Skeletal muscle tissue (tissue), 4 donors: Measurements from ENCODE around the gene ONECUT3. TPM values are rescaled to one million over a fixed set of nuclear protein-coding genes. Genes with fewer than 3 reads are reported as not detected.

Source experiments
- H3K27ac ChIP-seq: one replicate; pipeline ENCODE4 v1.7.0; 2013; ENCODE audit warnings: mild to moderate bottlenecking, low read depth, low read length, inconsistent platforms
- H3K27me3 ChIP-seq, 3 donors: one replicate each; pipeline ENCODE4 v1.7.0; 2013; ENCODE audit warnings: low read length in 3 of 3; ENCODE audit not compliant: control insufficient read depth in 3 of 3, insufficient read depth in 3 of 3
- H3K36me3 ChIP-seq, 3 donors: one replicate each; pipeline ENCODE4 v1.7.0; 2013; ENCODE audit warnings: low read length in 3 of 3; ENCODE audit not compliant: control insufficient read depth in 3 of 3, insufficient read depth in 3 of 3
- H3K4me1 ChIP-seq, 3 donors: one replicate each; pipeline ENCODE4 v1.7.0; 2013; ENCODE audit warnings: low read length in 3 of 3, mild to moderate bottlenecking in 3 of 3; ENCODE audit not compliant: control insufficient read depth in 3 of 3, insufficient read depth in 3 of 3
- H3K4me3 ChIP-seq, 3 donors: one replicate each; pipeline ENCODE4 v1.7.0; 2013; ENCODE audit warnings: low read length in 3 of 3
- H3K9ac ChIP-seq, 3 donors: one replicate each; pipeline ENCODE4 v1.7.0; 2013; ENCODE audit warnings: low read length in 3 of 3, mild to moderate bottlenecking in 3 of 3, moderate library complexity in 2 of 3, low read depth in 1 of 3
- H3K9me3 ChIP-seq, 3 donors: one replicate each; pipeline ENCODE4 v1.7.0; 2013; ENCODE audit warnings: low read length in 3 of 3; ENCODE audit not compliant: control insufficient read depth in 3 of 3
- total RNA-seq: library from RNA; depleted of rRNA; stranded (reverse); fragments of >200 nt; gene quantifications from one replicate; pipeline ENCODE4 v1.2.3, GENCODE V29; 2014
- donor health status: Osteomylitis.

Gene ONECUT3
- total RNA-seq, 1 donor from 2014 or later, result not detected

GRCh38 chr19:1806184-1807029 lies 53.1 kb downstream of the ONECUT3 start:
- Histone ChIP-seq H3K9me3 (no peaks in the 10 kb centered on the region), H3K27me3 (peaks cover 0 to 6% (median 3%) of the 10 kb centered on the region in 3 donors), H3K4me1 (peaks cover 0 to under 1% (median 0%) of the 10 kb centered on the region in 3 donors), H3K4me3 (no peak overlapping the region), H3K36me3 (no peaks in the 10 kb centered on the region), H3K27ac (no peak overlapping the region), H3K9ac (no peak overlapping the region)

- no peak overlapping the region for H3K9ac ChIP-seq
- no peaks in the 10 kb centered on the region for H3K9me3 ChIP-seq
- peaks cover 0 to 6% (median 3%) of the 10 kb centered on the region in 3 donors for H3K27me3 ChIP-seq
- H3K4me1 ChIP-seq, result peaks cover 0 to 4% (median 3%) of the 10 kb centered on the region in 3 donors
- H3K4me3 ChIP-seq, result no peak overlapping the region
- no peaks in the 10 kb centered on the region for H3K36me3 ChIP-seq
- H3K27ac ChIP-seq, result no peak overlapping the region
These were observed 53.9 kb downstream of the ONECUT3 start for GRCh38 chr19:1807030-1807694.

GRCh38 chr19:1807695-1808394 lies 54.5 kb downstream of the ONECUT3 start:
- peaks cover 0 to 3% (median 2%) of the 10 kb centered on the region in 3 donors for H3K27me3 ChIP-seq
- H3K4me1 ChIP-seq, result peaks cover 3 to 10% (median 7%) of the 10 kb centered on the region in 3 donors
- H3K9me3 ChIP-seq, result no peaks in the 10 kb centered on the region
- no peak overlapping the region for H3K4me3 ChIP-seq
- H3K27ac ChIP-seq, result no peak overlapping the region
- H3K36me3 ChIP-seq, result no peaks in the 10 kb centered on the region
- H3K9ac ChIP-seq, result no peak overlapping the region

DNA sequence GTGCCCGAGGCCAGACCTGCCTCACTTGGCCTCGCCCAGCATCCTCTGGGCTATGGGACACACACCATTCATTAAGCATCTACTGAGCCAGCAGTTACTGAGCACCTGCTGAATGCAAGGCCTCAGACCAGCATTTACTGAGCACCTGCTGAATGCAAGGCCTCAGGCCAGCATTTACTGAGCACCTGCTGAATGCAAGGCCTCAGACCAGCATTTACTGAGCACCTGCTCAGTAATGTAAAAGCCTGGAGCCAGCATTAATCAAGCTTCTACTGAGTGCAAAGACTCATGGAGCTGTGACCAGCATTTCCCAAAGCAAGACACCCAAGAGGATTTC lies 55.1 kb downstream of the ONECUT3 start:
- no peak overlapping the region for H3K27ac ChIP-seq
- no peaks in the 10 kb centered on the region for H3K9me3 ChIP-seq
- H3K9ac ChIP-seq, result no peak overlapping the region
- H3K27me3 ChIP-seq, result peaks cover 0 to 3% (median 0%) of the 10 kb centered on the region in 3 donors
- no peaks in the 10 kb centered on the region for H3K36me3 ChIP-seq
- peaks cover 7 to 15% (median 12%) of the 10 kb centered on the region in 3 donors for H3K4me1 ChIP-seq
- no peak overlapping the region for H3K4me3 ChIP-seq

DNA sequence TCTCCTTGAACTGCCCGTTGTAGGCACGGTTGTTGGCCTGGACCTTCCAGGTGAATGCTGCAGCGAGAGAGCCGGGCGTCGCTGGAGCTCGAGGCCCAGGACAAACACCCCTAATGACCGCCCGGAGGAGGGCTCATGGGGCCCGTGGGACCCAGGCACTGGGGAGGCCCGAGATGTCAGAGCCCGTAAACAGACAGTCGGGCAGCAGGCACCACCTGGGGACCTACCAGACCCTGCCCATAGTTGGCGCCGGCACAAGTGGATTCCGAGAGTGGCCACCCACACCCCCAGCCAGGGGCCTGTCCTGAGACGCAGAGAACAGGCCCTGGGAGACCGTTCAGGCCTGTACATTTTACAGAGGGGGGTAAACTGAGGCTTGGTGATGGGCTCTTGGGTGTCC lies 56.4 kb downstream of the ONECUT3 start:
- no peak overlapping the region for H3K27ac ChIP-seq
- no peaks in the 10 kb centered on the region for H3K9me3 ChIP-seq
- H3K4me3 ChIP-seq, result no peak overlapping the region
- H3K4me1 ChIP-seq, result peaks cover 11 to 25% (median 20%) of the 10 kb centered on the region in 3 donors
- no peak overlapping the region for H3K9ac ChIP-seq
- peaks cover 0 to 3% (median 0%) of the 10 kb centered on the region in 3 donors for H3K27me3 ChIP-seq
- no peaks in the 10 kb centered on the region for H3K36me3 ChIP-seq

DNA sequence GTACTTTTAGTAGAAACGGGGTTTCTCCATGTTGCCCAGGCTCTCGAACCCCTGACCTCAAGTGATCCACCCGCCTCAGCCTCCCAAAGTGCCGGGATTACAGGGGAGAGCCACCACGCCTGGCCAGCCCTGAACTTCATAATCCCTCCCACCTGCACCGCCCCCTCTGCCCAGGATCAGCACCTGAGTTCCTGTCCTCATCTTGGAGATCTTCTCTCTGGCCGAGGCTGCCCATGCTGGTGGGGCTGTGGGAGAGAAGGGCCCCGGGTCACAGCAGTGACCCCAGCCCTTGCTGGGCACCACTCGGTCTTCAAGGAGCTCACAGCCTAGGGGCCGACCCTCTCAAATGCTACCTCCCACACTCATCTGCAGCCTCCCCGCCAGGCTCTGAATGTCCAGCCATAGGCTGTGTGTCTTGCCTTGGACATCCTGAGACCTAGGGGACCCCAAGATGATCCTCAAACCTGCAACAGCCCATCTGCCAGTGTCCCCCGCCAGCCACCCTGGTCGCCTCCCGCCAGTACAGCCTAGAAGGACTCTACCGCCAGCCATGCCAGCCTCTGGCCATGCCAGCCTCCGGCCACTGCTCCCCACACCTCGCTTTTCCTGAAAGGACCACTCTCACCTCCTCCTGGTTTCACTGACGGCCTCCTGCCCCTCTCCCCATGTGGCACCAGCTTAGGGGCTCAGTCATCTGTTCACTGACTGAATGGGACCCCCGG lies 57.3 kb downstream of the ONECUT3 start:
- H3K9ac ChIP-seq, result no peak overlapping the region
- no peak overlapping the region for H3K4me3 ChIP-seq
- H3K4me1 ChIP-seq, result peaks cover 11 to 27% (median 22%) of the 10 kb centered on the region in 3 donors
- H3K9me3 ChIP-seq, result no peaks in the 10 kb centered on the region
- peaks cover 0 to 3% (median 0%) of the 10 kb centered on the region in 3 donors for H3K27me3 ChIP-seq
- H3K27ac ChIP-seq, result no peak overlapping the region
- H3K36me3 ChIP-seq, result peaks cover 0 to 2% (median 2%) of the 10 kb centered on the region in 3 donors

DNA sequence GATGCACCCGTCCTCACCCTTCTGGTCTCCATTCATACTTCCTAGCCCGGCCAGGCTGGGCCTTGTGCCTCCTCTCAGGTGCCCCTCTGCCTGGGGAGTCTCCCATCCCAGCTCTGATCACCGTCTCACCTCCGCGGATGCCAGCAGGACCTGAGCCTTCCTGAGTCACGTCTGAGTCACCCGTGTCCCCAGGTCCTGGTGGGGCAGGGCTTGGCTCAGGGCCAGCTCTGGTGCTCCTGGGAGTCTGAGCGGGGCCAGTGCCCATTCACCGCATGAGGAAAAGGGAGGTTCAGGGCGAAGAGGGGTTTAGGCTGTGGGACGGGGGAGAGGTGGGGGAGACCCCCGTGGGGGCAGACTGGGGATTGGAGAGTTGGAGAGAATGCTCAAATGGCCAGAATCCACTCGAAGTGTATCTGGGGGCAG lies 58.2 kb downstream of the ONECUT3 start:
- Histone ChIP-seq H3K27me3 (peaks cover 0 to 3% (median 0%) of the 10 kb centered on the region in 3 donors), H3K4me1 (peaks cover 11 to 27% (median 22%) of the 10 kb centered on the region in 3 donors), H3K27ac (no peak overlapping the region), H3K9ac (no peak overlapping the region), H3K9me3 (no peaks in the 10 kb centered on the region), H3K36me3 (peaks cover 7 to 8% (median 8%) of the 10 kb centered on the region in 3 donors), H3K4me3 (no peak overlapping the region)

- H3K36me3 ChIP-seq, result peaks cover 11 to 12% (median 12%) of the 10 kb centered on the region in 3 donors
- H3K9ac ChIP-seq, result peak within 1 kb of the TSS; percentile 33 to 80 (median 71)
- peaks cover 11 to 27% (median 22%) of the 10 kb centered on the region in 3 donors for H3K4me1 ChIP-seq
- H3K27ac ChIP-seq, result peak within 1 kb of the TSS; percentile 30
- H3K9me3 ChIP-seq, result no peaks in the 10 kb centered on the region
- peaks cover 0 to 3% (median 0%) of the 10 kb centered on the region in 3 donors for H3K27me3 ChIP-seq
- peak within 1 kb of the TSS; percentile 64 to 79 (median 76) for H3K4me3 ChIP-seq
These were observed 58.7 kb downstream of the ONECUT3 start, which contains the start of gene ATP8B3 for GRCh38 chr19:1811942-1812425. Gene ATP8B3 (minus strand): TSS chr19:1812276. CDS start chr19:1811736, 540 bp downstream.
